HepG2 (cell line): ENCODE measurements around the gene HSD3B7. TPM values are rescaled to one million over a fixed set of nuclear protein-coding genes. Genes with fewer than 3 reads are reported as not detected.

Experiments used
- ASH2L ChIP-seq: fragments of 300-600, 200-600 bp; sonication (generic); IDR thresholded peaks from 2 replicates; pipeline ENCODE4 v1.7.0; 2017; ENCODE audit warnings: low read depth, mild to moderate bottlenecking, moderate library complexity, mixed read lengths, low read length; ENCODE audit not compliant: insufficient read length
- BRD4 ChIP-seq: sonication (generic); formaldehyde crosslinking; IDR thresholded peaks from 2 replicates; pipeline ENCODE4 v1.4.0; 2020; ENCODE audit warnings: missing genetic modification reagents
- EHMT2 ChIP-seq: fragments of 200-600 bp; sonication (generic); IDR thresholded peaks from 2 replicates; pipeline ENCODE4 v1.7.0; 2017; ENCODE audit warnings: antibody characterized with exemption, low read depth, low read length, borderline replicate concordance
- GRHL1 ChIP-seq: sonication (generic); formaldehyde crosslinking; conservative IDR thresholded peaks from 2 replicates; pipeline ENCODE4 v1.8.0; 2022; ENCODE audit warnings: missing genetic modification reagents
- GTF2F1 ChIP-seq: fragments of 150-350 bp; IDR thresholded peaks from 2 replicates; pipeline ENCODE4 v1.6.1; 2014; ENCODE audit warnings: low read length
- HMGXB3 ChIP-seq: sonication (generic); formaldehyde crosslinking; IDR thresholded peaks from 2 replicates; pipeline ENCODE4 v1.4.0; 2020; ENCODE audit warnings: missing genetic modification reagents, borderline replicate concordance
- HNF1B ChIP-seq: sonication (generic); formaldehyde crosslinking; IDR thresholded peaks from 2 replicates; pipeline ENCODE4 v1.5.1; 2020; ENCODE audit warnings: mild to moderate bottlenecking, moderate library complexity, missing genetic modification reagents
- HNRNPH1 ChIP-seq: fragments of 200-400 bp; formaldehyde crosslinking; optimal IDR thresholded peaks from 2 replicates; pipeline ENCODE3; 2017; ENCODE audit warnings: mild to moderate bottlenecking, low read depth, low read length
- JUND ChIP-seq: sonication (generic); formaldehyde crosslinking; IDR thresholded peaks from 2 replicates; pipeline ENCODE4 v1.8.0; 2022; ENCODE audit warnings: mild to moderate bottlenecking, missing genetic modification reagents
- KDM2A ChIP-seq: sonication (generic); formaldehyde crosslinking; IDR thresholded peaks from 2 replicates; pipeline ENCODE4 v1.4.0; 2020; ENCODE audit warnings: low read depth, missing genetic modification reagents, borderline replicate concordance
- PHB2 ChIP-seq: fragments of 450-650 bp; IDR thresholded peaks from 2 replicates; pipeline ENCODE4 v1.6.1; 2018; ENCODE audit not compliant: partially characterized antibody
- POLR2G ChIP-seq: fragments of 200-400 bp; formaldehyde crosslinking; IDR thresholded peaks from 2 replicates; pipeline ENCODE4 v1.6.1; 2018; ENCODE audit warnings: mild to moderate bottlenecking, low read depth, low read length, moderate library complexity
- ZBTB1 ChIP-seq: sonication (generic); formaldehyde crosslinking; IDR thresholded peaks from 2 replicates; pipeline ENCODE4 v1.4.0; 2020; ENCODE audit warnings: missing genetic modification reagents, borderline replicate concordance
- ZFYVE20 ChIP-seq: sonication (generic); formaldehyde crosslinking; IDR thresholded peaks from 2 replicates; pipeline ENCODE4 v1.8.0; 2023; ENCODE audit warnings: low read depth, mild to moderate bottlenecking, moderate library complexity, missing genetic modification reagents, borderline replicate concordance
- ZNF33A ChIP-seq: sonication (generic); formaldehyde crosslinking; IDR thresholded peaks from 2 replicates; pipeline ENCODE4 v1.5.1; 2020; ENCODE audit warnings: missing genetic modification reagents, mild to moderate bottlenecking, moderate library complexity, borderline replicate concordance
- ZNF558 ChIP-seq: sonication (generic); formaldehyde crosslinking; IDR thresholded peaks from 2 replicates; pipeline ENCODE4 v1.9.0; 2022; ENCODE audit warnings: mild to moderate bottlenecking, missing genetic modification reagents, borderline replicate concordance
- ZNF614 ChIP-seq: IDR thresholded peaks from 2 replicates; pipeline ENCODE4 v1.6.1; 2018; ENCODE audit warnings: missing biosample characterization, missing genetic modification reagents, inconsistent platforms, borderline replicate concordance
- ZNF713 ChIP-seq: sonication (generic); formaldehyde crosslinking; IDR thresholded peaks from 2 replicates; pipeline ENCODE4 v1.4.0; 2020; ENCODE audit warnings: mild to moderate bottlenecking, missing genetic modification reagents
- ZXDC ChIP-seq: sonication (generic); formaldehyde crosslinking; IDR thresholded peaks from 2 replicates; pipeline ENCODE4 v1.5.0; 2020; ENCODE audit warnings: mild to moderate bottlenecking, missing genetic modification reagents
- polyA plus RNA-seq, 8 experiments: library from polyadenylated mRNA; depleted of rRNA in 3 of 8; stranded (reverse) in 7 of 8; unstranded in 1 of 8; fragments of >200 nt; fragmentation: Illumina TruSeq in 4 of 8; extraction: Trizol in 4 of 8; gene quantifications; 2 replicates each; pipeline versions ENCODE4 v1.2.1 to v1.2.3, GENCODE V29; 2011 to 2016; ENCODE audit warnings: low read depth in 4 of 8, missing spikeins in 1 of 8, mixed read lengths in 1 of 8; ENCODE audit not compliant: insufficient read depth in 1 of 8
- total RNA-seq, 5 experiments: library from RNA; depleted of rRNA; stranded (reverse); fragments of >200 nt; fragmentation: Illumina TruSeq; extraction: Trizol; gene quantifications; 2 replicates each; pipeline ENCODE4 v1.2.3, GENCODE V29; 2016; ENCODE audit warnings: low read depth in 1 of 5

HSD3B7 gene
- total and polyA plus RNA-seq, 2 of the 13 experiments (the other 11 are each of a cell fraction or from before 2014, with no cell fraction given), result 32.9 to 69.7 TPM

- peak; percentile 89 for TF ChIP-seq KDM2A
- no peak for TF ChIP-seq HNRNPH1
- TF ChIP-seq ZXDC, result no peak
- TF ChIP-seq EHMT2, result no peak
- TF ChIP-seq ZFYVE20 (CRISPR knock-in tag), result no peak
- no peak for TF ChIP-seq GTF2F1
- peak; percentile 67; the same call in 1 of the 2 replicates for TF ChIP-seq HNF1B (CRISPR knock-in tag)
- TF ChIP-seq BRD4, result 0 out of 2 replicates have a peak, but pooled peaks have one; percentile 4
- TF ChIP-seq GRHL1 (CRISPR knock-in tag), result no peak
- TF ChIP-seq HMGXB3, result no peak
- no peak for TF ChIP-seq ZNF713
- TF ChIP-seq ZNF558 (CRISPR knock-in tag), result no peak
- TF ChIP-seq POLR2G, result no peak; the same call in 1 of the 2 replicates
- TF ChIP-seq ZBTB1 (CRISPR knock-in tag), result no peak
- no peak for TF ChIP-seq ASH2L
- TF ChIP-seq PHB2, result no peak
- TF ChIP-seq ZNF614 (CRISPR knock-in tag), result peak; percentile 61; the same call in 1 of the 2 replicates
- no peak for TF ChIP-seq JUND (CRISPR knock-in tag)
- no peak for TF ChIP-seq ZNF33A (CRISPR knock-in tag)
Observed at GRCh38 chr16:30953511-30954124, 31.4 kb upstream of the HSD3B7 start (continued).
